ENCODE data around the gene OTUD1.

GRCh38 chr10:23395017-23395416 lies 43.9 kb upstream of the OTUD1 start:
- TF ChIP-seq CTCF (IDR thresholded peaks at IDR 0.05) (no peak), EP300 (IDR thresholded peaks at IDR 0.05; ENCODE audit: low read depth) (no peak), POLR2A (IDR thresholded peaks at IDR 0.05) (no peak), POLR2AphosphoS5 (IDR thresholded peaks at IDR 0.05) (no peak)

Measured in transverse colon (tissue), 4 donors.